ENCODE results near the gene GAST. TPM values are rescaled to one million over a fixed set of nuclear protein-coding genes. Genes with fewer than 3 reads are reported as not detected.

The GAST gene
- polyA plus RNA-seq, 2 of the 4 experiments (the other 2 are of a cell fraction): not detected

GRCh38 chr17:41692722-41693521 is 19.2 kb upstream of the GAST start:
- Histone ChIP-seq H3K27ac (no peak overlapping the region), H3K4me1 (peaks cover 31% of the 10 kb centered on the region), H3K9me3 (no peaks in the 10 kb centered on the region), H3K4me3 (no peak overlapping the region), H3K4me2 (peak overlapping the region; percentile 81; the same call in 1 of the 3 replicates)
- ChIA-PET POLR2A (interaction anchor here (0.7 to 1.7 kb wide), 3 partner anchors 15 to 343 kb away, joined by 4 to 9 read pairs (median 7); no protein-coding TSS in a partner anchor), CTCF (interaction anchor here (0.5 to 18.1 kb wide), 12 partner anchors 15 to 1077 kb away, joined by 3 to 329 read pairs (median 5); partner anchors contain the start of gene GAST)
- no peak for FAIRE-seq
- peak; percentile 1 to 2; a peak in 3 of 6 replicates for ATAC-seq
- WGBS (ENCODE audit: missing lambda C conversion rate): 89% methylated on average over 11 of the region's 11 CpGs
- peak in 1 of 2 experiments; percentile 43 for DNase-seq (ENCODE audit: low read depth in 1 of 2, low spot score in 1 of 2)
- peak; percentile 73; the same call in 1 of the 2 replicates for TF ChIP-seq PBX3 (IDR thresholded peaks at IDR 0.05)
- TF ChIP-seq NR3C1 (IDR thresholded peaks at IDR 0.05): no peak
- TF ChIP-seq TP53 (CRISPR knock-in tag; IDR thresholded peaks at IDR 0.05): peak; percentile 98
- TF ChIP-seq CEBPB (IDR thresholded peaks at IDR 0.05): no peak
- no peak for TF ChIP-seq NPAS2 (CRISPR knock-in tag; IDR thresholded peaks at IDR 0.05; ENCODE audit: borderline replicate concordance)
- TF ChIP-seq HDAC2 (IDR thresholded peaks at IDR 0.05): no peak
- no peak for TF ChIP-seq CTCF (IDR thresholded peaks at IDR 0.05)
- no peak for TF ChIP-seq GATA3 (IDR thresholded peaks at IDR 0.05; ENCODE audit: borderline replicate concordance)
- no peak for TF ChIP-seq ZC3H11A (IDR thresholded peaks at IDR 0.05)
- no peak for TF ChIP-seq RAD21 (conservative IDR thresholded peaks at IDR 0.05 in 1 of 2, IDR thresholded peaks at IDR 0.05 in 1 of 2)
- no peak for TF ChIP-seq ZNF302 (CRISPR knock-in tag; IDR thresholded peaks at IDR 0.05)
- no peak; the same call in 1 of the 2 replicates for TF ChIP-seq HEYL (CRISPR knock-in tag; IDR thresholded peaks at IDR 0.05)
- no peak for TF ChIP-seq EP300 (IDR thresholded peaks at IDR 0.05)
- TF ChIP-seq PHF8 (IDR thresholded peaks at IDR 0.05; ENCODE audit: borderline replicate concordance, low read depth): no peak
- TF ChIP-seq ELK1 (IDR thresholded peaks at IDR 0.05; ENCODE audit: low read depth, low read length): no peak
- TF ChIP-seq REST (IDR thresholded peaks at IDR 0.05): peak; percentile 36; the same call in 1 of the 2 replicates
- peak in 1 of 2 experiments; percentile 61; a peak in 3 of 5 replicates for TF ChIP-seq JUN (IDR thresholded peaks at IDR 0.05)
- TF ChIP-seq HOXA7 (CRISPR knock-in tag; IDR thresholded peaks at IDR 0.05): peak; percentile 99
- peak; percentile 64; the same call in 1 of the 2 replicates for TF ChIP-seq EHF (CRISPR knock-in tag; IDR thresholded peaks at IDR 0.05)
- no peak for TF ChIP-seq KDM1A (IDR thresholded peaks at IDR 0.05; ENCODE audit: low read depth)
- TF ChIP-seq RARB (CRISPR knock-in tag; IDR thresholded peaks at IDR 0.05): peak; percentile 98
- no peak for TF ChIP-seq EHMT2 (IDR thresholded peaks at IDR 0.05; ENCODE audit: low read depth)
- peak; percentile 71 for TF ChIP-seq ATOH8 (CRISPR knock-in tag; IDR thresholded peaks at IDR 0.05; ENCODE audit: low read depth)
- TF ChIP-seq CHD2 (IDR thresholded peaks at IDR 0.05; ENCODE audit: low read length, partially characterized antibody): no peak
- no peak for TF ChIP-seq USF2 (IDR thresholded peaks at IDR 0.05)
- TF ChIP-seq NFE2L2 (conservative IDR thresholded peaks at IDR 0.05; ENCODE audit: low read length): no peak
- 0 out of 2 replicates have a peak, but pooled peaks have one; percentile 2 for TF ChIP-seq ESRRA (IDR thresholded peaks at IDR 0.05; ENCODE audit: borderline replicate concordance, low read length)
- peak; percentile 38; the same call in 1 of the 3 replicates for TF ChIP-seq BCL3 (IDR thresholded peaks at IDR 0.05)
- TF ChIP-seq CBX8 (IDR thresholded peaks at IDR 0.05): no peak

Measured in A549 (cell line).